A673 (cell line): ENCODE results near the gene DIP2A. TPM values are rescaled to one million over a fixed set of nuclear protein-coding genes. Genes with fewer than 3 reads are reported as not detected.

Experiments
- BruUV-seq: library from RNA; stranded (reverse); fragments of 400-500 nt; replicated peaks from 2 replicates; lab custom pipeline; 2021; lab: Mats Ljungman, UMichigan
- CTCF ChIA-PET: fragments of 300-600 bp; sonication (Branson Sonifier 250); formaldehyde crosslinking; loops from one replicate; lab custom pipeline; 2022; ENCODE audit warnings: antibody characterized with exemption; lab: Charles Lee
- POLR2A ChIA-PET: fragments of 300-600 bp; sonication (Branson Sonifier 250); formaldehyde crosslinking; loops from one replicate; lab custom pipeline; 2022; ENCODE audit warnings: antibody characterized with exemption; ENCODE audit not compliant: low non-redundant PET; lab: Charles Lee
- DNase-seq: peaks from one replicate; pipeline ENCODE4 v3.0.0-alpha.2; 2015; ENCODE audit warnings: low spot score
- H3K27ac ChIP-seq: fragments of 200-600 bp; sonication (generic); 2 replicates; pipeline ENCODE4 v1.5.1; 2016; ENCODE audit warnings: mixed run types, low read depth, mild to moderate bottlenecking, mixed read lengths, antibody characterized with exemption, low read length; ENCODE audit not compliant: poor library complexity, severe bottlenecking
- H3K27me3 ChIP-seq: fragments of 200-600 bp; sonication (generic); replicated peaks from 2 replicates; pipeline ENCODE4 v1.6.1; 2017; ENCODE audit warnings: mixed run types, low read depth, mild to moderate bottlenecking, mixed read lengths, antibody characterized with exemption, low read length; ENCODE audit not compliant: insufficient read depth, poor library complexity
- H3K36me3 ChIP-seq: fragments of 200-600 bp; sonication (generic); 2 replicates; pipeline ENCODE4 v1.6.1; 2016; ENCODE audit warnings: mixed run types, mild to moderate bottlenecking, mixed read lengths, antibody characterized with exemption, low read length; ENCODE audit not compliant: insufficient read depth, poor library complexity, severe bottlenecking
- H3K4me1 ChIP-seq: fragments of 200-600 bp; sonication (generic); 2 replicates; pipeline ENCODE4 v1.6.1; 2017; ENCODE audit warnings: mixed run types, mild to moderate bottlenecking, mixed read lengths, antibody characterized with exemption, low read length; ENCODE audit not compliant: insufficient read depth, poor library complexity, severe bottlenecking
- H3K4me3 ChIP-seq: fragments of 200-600 bp; sonication (generic); 2 replicates; pipeline ENCODE4 v1.5.1; 2016; ENCODE audit warnings: low read depth, mixed run types, mild to moderate bottlenecking, mixed read lengths, low read length; ENCODE audit not compliant: poor library complexity, severe bottlenecking
- H3K9me3 ChIP-seq: fragments of 200-600 bp; sonication (generic); 2 replicates; pipeline ENCODE4 v1.6.1; 2016; ENCODE audit warnings: mixed run types, low read depth, mild to moderate bottlenecking, mixed read lengths, antibody characterized with exemption, low read length; ENCODE audit not compliant: poor library complexity, severe bottlenecking
- CTCF ChIP-seq: fragments of 300-800, 200-600 bp; sonication (generic); conservative IDR thresholded peaks from 2 replicates; pipeline ENCODE4 v1.5.1; 2017; ENCODE audit warnings: low read depth, mild to moderate bottlenecking, antibody characterized with exemption, low read length, moderate library complexity, mixed read lengths
- EZH2 ChIP-seq: fragments of 200-600 bp; sonication (generic); IDR thresholded peaks from 2 replicates; pipeline ENCODE4 v1.6.1; 2017; ENCODE audit warnings: borderline replicate concordance, low read depth, mild to moderate bottlenecking, mixed read lengths, antibody characterized with exemption, low read length; ENCODE audit not compliant: poor library complexity, severe bottlenecking
- intact Hi-C: fragments of 100-400 bp; cut with micrococcal nuclease; formaldehyde crosslinking; loops from one replicate; pipeline ENCODE4 v1.10.0; 2022; ENCODE audit not compliant: unreplicated experiment
- total RNA-seq: library from RNA; stranded (reverse); gene quantifications from 2 replicates; pipeline ENCODE4 v1.2.3, GENCODE V29; 2021

DIP2A gene
- total RNA-seq, 1 experiment from 2014 or later: 37.3 TPM

- Histone ChIP-seq H3K9me3 (peaks cover 9% of the 10 kb centered on the region), H3K27me3 (no peaks in the 10 kb centered on the region), H3K27ac (no peak overlapping the region), H3K36me3 (no peaks in the 10 kb centered on the region), H3K4me3 (no peak overlapping the region), H3K4me1 (no peaks in the 10 kb centered on the region)
- no TSS peak for BruUV-seq
- ChIA-PET POLR2A (no interaction called here), CTCF (no interaction called here)
- DNase-seq: no peak
- TF ChIP-seq EZH2: no peak
- intact Hi-C loops: no loop called here
Measured at GRCh38 chr21:46598581-46599572, 140.2 kb downstream of the DIP2A start.

GRCh38 chr21:46600305-46600704 is 141.6 kb downstream of the DIP2A start:
- H3K9me3 ChIP-seq: no peaks in the 10 kb centered on the region
- TF ChIP-seq CTCF: no peak
- CTCF ChIA-PET: no interaction called here
- intact Hi-C loops: no loop called here
- H3K4me1 ChIP-seq: peaks cover 5% of the 10 kb centered on the region
- no TSS peak for BruUV-seq
- no peak overlapping the region for H3K4me3 ChIP-seq
- H3K27ac ChIP-seq: no peak overlapping the region
- no peaks in the 10 kb centered on the region for H3K27me3 ChIP-seq
- H3K36me3 ChIP-seq: no peaks in the 10 kb centered on the region
- POLR2A ChIA-PET: no interaction called here
- no peak for DNase-seq

- Histone ChIP-seq H3K4me3 (no peak overlapping the region), H3K27me3 (no peaks in the 10 kb centered on the region), H3K36me3 (no peaks in the 10 kb centered on the region), H3K4me1 (peaks cover 8% of the 10 kb centered on the region), H3K27ac (no peak overlapping the region), H3K9me3 (no peaks in the 10 kb centered on the region)
- CTCF ChIA-PET: no interaction called here
- POLR2A ChIA-PET: no interaction called here
- TF ChIP-seq CTCF (no peak), EZH2 (no peak)
- BruUV-seq: no TSS peak
- intact Hi-C loops: no loop called here
- no peak for DNase-seq
Measured at GRCh38 chr21:46600978-46601377, 142.3 kb downstream of the DIP2A start.

DNA sequence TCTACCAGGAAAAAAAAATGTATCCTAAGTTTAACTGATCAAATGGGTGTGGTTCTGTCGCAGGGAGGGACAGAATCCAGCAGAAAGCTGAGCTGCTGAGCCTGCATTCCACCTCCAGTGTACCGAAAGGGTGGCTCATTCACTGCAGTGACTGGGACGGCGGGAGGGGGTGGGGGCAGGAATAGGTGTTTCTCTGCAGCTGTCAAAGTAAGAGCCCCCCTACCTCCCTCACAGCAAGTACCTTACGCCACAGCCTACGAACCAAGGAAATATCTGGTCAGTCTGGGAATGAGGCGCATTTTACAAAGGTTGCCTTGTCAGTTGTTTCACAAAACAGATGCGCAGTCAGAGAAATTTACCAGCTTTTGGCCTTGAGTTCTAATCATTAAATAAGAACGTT is 144.5 kb downstream of the DIP2A start:
- ChIA-PET POLR2A (no interaction called here), CTCF (no interaction called here)
- no peak for DNase-seq
- Histone ChIP-seq H3K36me3 (no peaks in the 10 kb centered on the region), H3K27ac (no peak overlapping the region), H3K4me3 (no peak overlapping the region), H3K9me3 (no peaks in the 10 kb centered on the region), H3K27me3 (no peaks in the 10 kb centered on the region), H3K4me1 (peaks cover 8% of the 10 kb centered on the region)
- TF ChIP-seq CTCF (no peak), EZH2 (no peak)
- intact Hi-C loops: no loop called here
- no TSS peak for BruUV-seq
